HG02884 (cell line): ENCODE data around the gene LRRC1.

Source experiments
- ATAC-seq: cut with Tn5 transposase; IDR thresholded peaks from one replicate; pipeline ENCODE4 v1.9.1; 2021; ENCODE audit warnings: mild to moderate bottlenecking, moderate library complexity; ENCODE audit not compliant: unreplicated experiment

Gene LRRC1

DNA sequence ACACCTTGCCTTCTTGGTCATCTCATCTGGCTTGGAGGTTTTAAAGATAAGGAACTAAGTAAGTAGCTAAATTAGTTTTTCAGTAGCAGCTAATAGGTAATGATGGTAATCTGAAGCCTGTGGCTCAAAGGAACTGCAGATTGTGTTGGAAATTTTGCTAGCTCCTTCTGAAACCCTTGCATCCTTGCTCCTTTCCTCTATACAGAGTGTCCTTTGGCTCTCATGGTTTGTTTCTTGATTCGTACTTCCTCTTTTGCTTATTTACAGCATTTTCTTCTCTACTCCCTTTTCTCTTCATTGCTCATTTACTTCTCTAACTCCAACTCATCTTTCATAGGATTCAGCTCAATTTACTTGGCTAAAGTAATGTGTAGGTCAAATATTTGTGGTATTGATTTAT is 19.0 kb downstream of the LRRC1 start:
- ATAC-seq: no peak

- ATAC-seq: no peak
Observed at GRCh38 chr6:53814353-53814752, 19.5 kb downstream of the LRRC1 start.

DNA sequence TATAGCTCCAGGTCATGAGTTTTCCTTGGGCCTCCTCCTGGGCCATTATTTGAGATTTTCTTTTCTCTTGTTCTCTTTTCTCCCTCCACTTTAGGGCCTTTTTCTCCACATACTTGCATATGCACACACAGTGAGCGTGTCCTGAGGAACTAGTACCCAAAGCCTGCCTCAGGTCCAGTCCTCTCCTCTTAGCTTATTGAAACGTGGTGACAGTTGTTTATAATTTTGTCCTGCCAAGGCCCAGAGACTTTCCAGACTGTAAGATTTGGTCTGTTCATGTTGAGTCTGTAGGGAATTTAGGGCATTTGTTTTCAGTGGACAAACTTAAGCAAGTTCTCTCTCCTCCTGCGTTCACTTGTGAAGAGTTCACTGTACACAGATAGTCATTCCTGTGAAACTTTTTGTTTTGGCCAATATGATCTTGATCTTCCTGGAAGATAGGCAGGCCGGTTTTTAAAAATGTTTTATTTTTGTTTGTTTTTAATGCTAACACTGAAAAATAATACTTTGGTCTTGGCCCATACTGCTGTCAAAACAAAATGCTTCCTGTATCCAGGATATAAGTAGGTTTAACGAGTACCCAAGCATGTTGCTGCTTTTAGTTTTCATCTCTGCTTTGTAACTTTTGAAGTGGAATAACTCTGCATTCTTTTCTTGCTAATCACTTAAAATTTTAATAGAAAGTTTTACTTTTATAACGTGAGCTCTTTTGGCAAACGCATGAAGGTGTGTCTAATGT is 20.7 kb downstream of the LRRC1 start:
- ATAC-seq: no peak

DNA sequence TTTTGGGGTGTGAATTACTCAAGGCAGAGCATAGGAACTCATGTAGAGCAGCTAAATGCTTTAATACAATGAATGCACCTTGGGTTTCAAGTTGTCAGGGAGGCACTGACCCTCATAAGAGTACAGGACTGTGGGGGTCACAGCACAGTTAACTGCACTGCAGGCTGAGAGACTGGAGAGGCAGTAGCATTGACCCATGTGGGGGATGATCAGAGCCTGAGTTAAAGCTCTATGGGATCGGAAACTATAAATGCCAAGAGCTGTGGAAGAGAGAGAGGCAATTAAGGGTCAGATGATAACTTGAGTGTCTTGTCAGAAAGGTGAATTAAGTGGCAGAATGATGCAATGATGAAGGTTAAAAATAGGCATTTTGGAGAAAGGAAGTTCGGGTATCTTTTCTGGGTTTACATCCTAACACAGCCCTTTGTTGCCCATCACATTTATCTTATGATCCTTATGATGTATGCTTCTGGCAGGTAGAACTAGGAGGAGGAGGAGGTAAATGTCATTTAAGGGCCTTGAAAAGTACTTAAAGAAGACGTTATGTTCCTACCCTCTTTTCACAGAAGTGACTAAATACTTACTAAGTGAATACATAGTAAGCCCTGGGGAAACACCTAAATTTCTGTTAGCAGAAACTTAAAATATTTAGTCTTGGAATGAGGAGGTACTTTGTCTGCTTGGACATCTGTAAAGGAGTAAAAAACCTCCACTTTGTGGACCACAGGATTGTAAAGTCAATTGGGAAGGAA is 24.2 kb downstream of the LRRC1 start:
- no peak for ATAC-seq

DNA sequence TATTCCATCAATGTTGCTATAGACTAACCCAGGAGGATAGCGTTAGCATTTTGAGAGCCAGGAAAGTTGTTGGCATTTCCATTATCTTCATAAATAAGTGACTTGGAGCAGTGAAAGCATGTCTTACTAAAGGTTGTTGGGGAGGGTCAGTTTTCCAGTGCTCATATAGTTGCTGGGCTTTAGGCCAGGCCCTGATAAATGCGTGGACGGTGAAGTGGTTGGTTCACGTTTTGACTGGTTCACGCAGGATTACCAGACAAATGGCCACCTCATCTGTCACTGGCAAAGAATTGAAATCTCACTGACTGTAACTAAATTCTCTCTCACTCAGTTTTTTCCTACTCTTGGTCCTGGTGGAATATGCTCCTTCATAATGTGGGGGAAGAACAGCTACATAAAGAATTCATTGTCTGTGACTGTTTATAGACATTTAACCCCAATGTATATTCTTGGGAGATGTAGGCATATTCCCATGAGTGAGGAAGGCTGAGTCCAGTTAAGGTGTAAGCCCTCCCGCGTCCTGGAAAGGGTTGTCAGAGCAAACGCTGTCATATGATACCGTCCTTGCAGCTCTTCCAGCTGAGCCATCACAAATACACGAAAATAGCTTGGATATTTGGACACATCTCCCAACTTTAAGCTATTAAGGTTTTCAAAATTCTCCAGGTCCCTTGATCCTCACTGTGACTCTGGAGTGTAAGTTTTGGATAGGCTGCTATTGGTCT is 27.8 kb downstream of the LRRC1 start:
- ATAC-seq: no peak

DNA sequence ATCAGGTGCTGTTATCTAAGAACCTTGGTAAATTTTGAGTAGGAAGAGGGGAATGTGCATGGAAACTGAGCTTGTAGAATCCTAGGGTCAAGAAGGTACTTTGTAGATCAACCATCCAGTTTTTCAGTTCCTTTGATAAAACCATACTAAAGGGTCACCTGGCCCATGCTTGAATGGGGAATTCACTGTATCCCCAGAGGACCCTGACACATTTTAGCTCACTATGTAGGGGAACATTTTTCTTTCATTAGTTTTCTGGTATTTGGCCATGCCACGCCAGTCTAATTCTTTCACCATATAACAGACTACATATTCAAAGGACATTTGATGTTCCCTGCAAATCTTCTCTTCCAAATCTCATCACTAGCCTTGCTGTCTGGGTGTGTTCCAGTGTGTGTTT is 29.9 kb downstream of the LRRC1 start:
- no peak for ATAC-seq

DNA sequence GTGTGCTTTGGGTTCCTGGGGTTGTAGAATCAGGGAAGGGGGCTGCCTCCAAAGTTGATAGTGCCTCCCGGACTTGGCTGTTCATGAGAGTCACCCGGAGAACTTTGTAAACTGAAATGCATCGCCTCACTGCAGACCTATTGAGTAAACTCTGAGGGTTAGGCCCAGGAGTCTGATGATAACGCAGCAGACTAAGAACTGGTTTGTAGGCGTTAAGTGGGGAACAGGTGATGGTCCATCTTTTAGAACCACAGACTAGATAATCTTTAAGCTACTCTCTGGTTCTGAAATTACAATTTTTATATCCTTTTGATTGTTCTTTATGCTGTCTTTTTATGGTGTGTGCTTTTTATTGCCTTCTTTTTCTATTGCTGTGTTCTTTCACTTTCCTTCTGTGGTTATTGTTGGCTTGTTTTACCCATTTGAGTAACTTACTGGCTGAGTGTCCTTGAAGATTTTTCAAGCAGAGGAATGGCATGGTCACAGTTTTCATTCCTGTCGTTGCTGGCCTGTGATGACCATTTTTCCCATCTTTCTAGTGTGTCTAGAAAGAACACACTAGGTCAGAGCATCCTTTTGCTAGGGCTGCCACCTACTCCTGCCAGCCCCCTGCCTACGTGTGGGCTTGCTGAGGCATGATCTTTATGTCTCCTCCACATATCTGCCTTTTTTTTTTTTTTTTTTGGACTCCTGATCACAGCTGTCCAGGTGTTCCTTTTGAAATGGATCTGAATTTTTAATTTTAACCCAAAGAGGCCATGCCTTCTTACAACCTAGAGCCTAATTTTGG is 30.9 kb downstream of the LRRC1 start:
- ATAC-seq: no peak

DNA sequence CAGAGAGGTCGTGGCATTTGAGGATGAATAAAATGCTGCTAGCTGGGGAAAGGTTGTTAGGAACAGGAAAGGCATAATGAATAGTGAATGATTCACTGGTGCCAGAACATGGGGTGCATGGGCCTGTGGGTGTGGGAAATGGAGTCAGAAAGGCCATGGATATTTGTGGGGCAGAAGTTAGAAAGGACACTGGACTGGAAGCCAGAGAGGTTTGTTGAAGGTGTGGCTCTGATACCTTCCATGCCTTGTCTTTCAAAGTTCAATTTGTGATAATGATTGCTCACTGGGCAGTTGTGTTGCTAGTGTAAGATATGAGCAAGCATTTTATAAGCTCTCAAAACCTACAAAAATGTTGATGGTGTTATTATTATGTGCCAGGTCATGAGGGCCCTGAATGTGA is 32.7 kb downstream of the LRRC1 start:
- ATAC-seq: no peak

GRCh38 chr6:53828215-53828614 is 33.4 kb downstream of the LRRC1 start:
- no peak for ATAC-seq

DNA sequence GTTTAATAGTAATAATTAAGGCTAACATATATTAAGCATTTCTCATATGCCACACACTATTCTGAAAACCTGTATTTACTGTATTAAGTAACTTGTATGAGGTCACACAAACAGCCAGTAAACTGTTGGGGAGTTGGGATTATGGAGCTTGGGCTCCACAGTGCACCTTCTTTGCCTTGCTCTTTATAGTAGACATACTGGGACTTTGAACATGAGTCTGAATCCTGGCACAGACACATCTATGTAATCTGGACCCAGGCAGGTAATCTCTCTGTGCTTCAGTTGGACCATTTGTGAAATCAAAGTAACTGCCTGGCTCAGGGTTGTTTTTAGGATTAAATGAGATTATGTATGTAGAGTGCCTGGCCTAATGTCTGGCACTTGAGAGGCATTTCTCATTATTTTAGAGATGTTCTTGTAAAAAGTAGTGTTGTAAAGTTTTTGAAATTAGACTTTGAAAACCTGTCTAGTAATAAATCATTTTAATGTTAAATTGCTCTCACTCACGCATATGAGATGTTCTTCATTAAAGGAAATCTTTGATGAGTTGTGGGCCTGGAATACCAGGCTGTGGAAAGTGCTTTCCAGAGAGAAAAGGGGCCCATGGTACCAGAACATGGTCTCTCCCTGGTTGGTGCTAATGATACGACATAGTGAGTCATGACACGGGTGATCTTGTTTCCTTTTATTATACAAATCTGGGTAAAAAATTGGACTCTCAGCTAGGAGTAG is 34.3 kb downstream of the LRRC1 start:
- ATAC-seq: no peak

- ATAC-seq: no peak
Observed at GRCh38 chr6:53829698-53830221, 35.0 kb downstream of the LRRC1 start.

DNA sequence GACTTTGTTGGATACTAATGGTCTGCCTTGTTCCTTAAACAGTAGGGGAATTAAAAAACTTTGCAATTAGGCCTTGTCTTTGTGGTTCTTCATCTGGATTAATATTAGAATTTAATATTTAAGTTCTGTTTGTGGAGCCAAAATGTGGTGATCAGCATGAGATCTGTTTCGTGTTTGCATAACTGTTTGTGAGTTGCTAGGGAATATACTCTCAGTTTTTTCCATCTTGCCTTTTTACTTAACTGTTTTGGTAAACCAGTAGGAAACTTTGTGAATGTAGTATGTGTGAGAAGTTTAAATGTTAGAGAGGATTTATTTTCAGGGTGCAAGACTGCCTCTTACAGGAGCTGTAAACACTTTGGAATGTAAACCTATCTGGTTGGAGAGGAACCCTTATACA is 35.6 kb downstream of the LRRC1 start:
- no peak for ATAC-seq

- no peak for ATAC-seq
Observed at GRCh38 chr6:53831081-53831869, 36.5 kb downstream of the LRRC1 start.

DNA sequence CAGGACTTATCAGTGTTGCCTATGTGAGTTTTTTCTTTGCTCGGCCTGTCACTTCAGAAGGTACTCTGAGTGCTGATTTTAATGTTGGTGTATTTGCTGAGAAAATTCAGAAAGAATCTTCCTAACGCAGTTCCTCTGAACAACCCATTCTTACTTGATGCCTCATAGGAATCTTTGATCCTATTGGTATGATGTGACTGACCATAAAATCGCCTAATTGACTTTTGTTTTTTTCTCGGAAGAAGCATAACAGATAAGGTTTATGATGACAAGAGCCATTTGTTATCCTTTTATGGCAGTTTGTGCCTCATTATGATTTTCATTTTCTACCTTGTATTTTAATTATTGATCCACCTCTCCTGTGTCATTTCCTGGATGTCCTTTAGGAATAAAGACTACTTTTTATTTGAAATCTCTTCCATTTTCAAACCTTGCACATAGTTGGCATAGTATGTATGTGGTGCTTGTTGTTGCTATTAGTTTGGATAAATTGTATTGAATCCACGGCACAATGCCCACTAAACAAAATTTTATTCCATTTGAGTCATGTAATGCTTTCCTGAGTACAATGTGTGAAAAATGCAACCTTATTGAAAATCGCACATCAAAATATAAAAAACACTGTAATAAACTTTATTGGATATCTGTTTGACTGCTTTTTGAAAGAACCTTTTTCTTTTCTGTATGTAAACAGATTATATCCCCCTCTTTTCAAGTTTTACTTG is 37.3 kb downstream of the LRRC1 start:
- ATAC-seq: no peak

GRCh38 chr6:53833155-53833554 is 38.4 kb downstream of the LRRC1 start:
- ATAC-seq: no peak

- no peak for ATAC-seq
Observed at GRCh38 chr6:53834132-53834531, 39.3 kb downstream of the LRRC1 start.

GRCh38 chr6:53837865-53838769 is 43.3 kb downstream of the LRRC1 start:
- no peak for ATAC-seq

- ATAC-seq: no peak
Observed at GRCh38 chr6:53840027-53840426, 45.2 kb downstream of the LRRC1 start.
